HEK293 (cell line): ENCODE results near the gene CYB5R4.

Source experiments
- BCL6B ChIP-seq: fragments of 450-650 bp; formaldehyde crosslinking; IDR thresholded peaks from 2 replicates; pipeline ENCODE4 v1.5.1; 2017; ENCODE audit warnings: missing biosample characterization, missing genetic modification characterization
- HOXA7 ChIP-seq: sonication (generic); formaldehyde crosslinking; IDR thresholded peaks from 2 replicates; pipeline ENCODE4 v1.8.1; 2022; ENCODE audit warnings: missing genetic modification reagents, borderline replicate concordance
- MZF1 ChIP-seq: fragments of 450-650 bp; formaldehyde crosslinking; IDR thresholded peaks from 2 replicates; pipeline ENCODE4 v1.5.1; 2017; ENCODE audit warnings: missing biosample characterization, missing genetic modification characterization, borderline replicate concordance
- OVOL3 ChIP-seq: fragments of 450-650 bp; formaldehyde crosslinking; IDR thresholded peaks from 2 replicates; pipeline ENCODE4 v1.5.1; 2016; ENCODE audit warnings: missing biosample characterization, missing genetic modification characterization
- SALL2 ChIP-seq: fragments of 450-650 bp; formaldehyde crosslinking; IDR thresholded peaks from 2 replicates; pipeline ENCODE4 v1.5.0; 2017; ENCODE audit warnings: missing biosample characterization, mild to moderate bottlenecking, missing genetic modification characterization, borderline replicate concordance
- ZBTB20 ChIP-seq: fragments of 450-650 bp; formaldehyde crosslinking; IDR thresholded peaks from 2 replicates; pipeline ENCODE4 v1.5.1; 2016; ENCODE audit warnings: missing biosample characterization, missing genetic modification characterization
- ZBTB49 ChIP-seq: fragments of 450-650 bp; formaldehyde crosslinking; IDR thresholded peaks from 2 replicates; pipeline ENCODE4 v1.5.1; 2016; ENCODE audit warnings: missing biosample characterization, missing genetic modification characterization, low read depth
- ZBTB6 ChIP-seq: fragments of 450-650 bp; formaldehyde crosslinking; IDR thresholded peaks from 2 replicates; pipeline ENCODE4 v1.5.1; 2017; ENCODE audit warnings: missing biosample characterization, missing genetic modification characterization
- ZEB2 ChIP-seq: fragments of 450-650 bp; formaldehyde crosslinking; IDR thresholded peaks from 2 replicates; pipeline ENCODE4 v1.5.1; 2016; ENCODE audit warnings: missing biosample characterization, missing genetic modification characterization
- ZNF133 ChIP-seq: fragments of 450-650 bp; formaldehyde crosslinking; IDR thresholded peaks from 2 replicates; pipeline ENCODE4 v1.5.1; 2016; ENCODE audit warnings: missing biosample characterization, missing genetic modification characterization
- ZNF248 ChIP-seq: fragments of 450-650 bp; formaldehyde crosslinking; IDR thresholded peaks from 2 replicates; pipeline ENCODE4 v1.5.1; 2017; ENCODE audit warnings: missing biosample characterization, missing genetic modification characterization
- ZNF350 ChIP-seq: fragments of 450-650 bp; formaldehyde crosslinking; IDR thresholded peaks from 2 replicates; pipeline ENCODE4 v1.5.0; 2017; ENCODE audit warnings: missing biosample characterization, mild to moderate bottlenecking, missing genetic modification characterization
- ZNF354C ChIP-seq: fragments of 450-650 bp; formaldehyde crosslinking; IDR thresholded peaks from 2 replicates; pipeline ENCODE4 v1.5.1; 2016; ENCODE audit warnings: missing biosample characterization, missing genetic modification characterization, low read depth, borderline replicate concordance
- ZNF366 ChIP-seq: fragments of 450-650 bp; formaldehyde crosslinking; conservative IDR thresholded peaks from 2 replicates; pipeline ENCODE4 v1.5.1; 2016; ENCODE audit warnings: missing biosample characterization, missing genetic modification characterization
- ZNF391 ChIP-seq: fragments of 450-650 bp; formaldehyde crosslinking; IDR thresholded peaks from 2 replicates; pipeline ENCODE4 v1.5.1; 2016; ENCODE audit warnings: low read depth, missing biosample characterization, missing genetic modification characterization, borderline replicate concordance
- ZNF398 ChIP-seq: fragments of 450-650 bp; formaldehyde crosslinking; IDR thresholded peaks from 2 replicates; pipeline ENCODE4 v1.5.1; 2017; ENCODE audit warnings: missing biosample characterization, missing genetic modification characterization
- ZNF510 ChIP-seq: fragments of 450-650 bp; formaldehyde crosslinking; IDR thresholded peaks from 2 replicates; pipeline ENCODE4 v1.5.1; 2018; ENCODE audit warnings: mild to moderate bottlenecking, missing genetic modification characterization, missing biosample characterization; ENCODE audit not compliant: insufficient replicate concordance
- ZNF518A ChIP-seq: fragments of 450-650 bp; formaldehyde crosslinking; conservative IDR thresholded peaks from 2 replicates; pipeline ENCODE4 v1.5.1; 2016; ENCODE audit warnings: low read depth, missing biosample characterization, missing genetic modification characterization
- ZNF600 ChIP-seq: fragments of 450-650 bp; formaldehyde crosslinking; IDR thresholded peaks from 2 replicates; pipeline ENCODE4 v1.5.1; 2016; ENCODE audit warnings: missing biosample characterization, missing genetic modification characterization
- ZNF639 ChIP-seq: fragments of 450-650 bp; formaldehyde crosslinking; IDR thresholded peaks from 2 replicates; pipeline ENCODE4 v1.5.1; 2016; ENCODE audit warnings: missing biosample characterization, missing genetic modification characterization
- ZNF654 ChIP-seq: fragments of 450-650 bp; formaldehyde crosslinking; IDR thresholded peaks from 2 replicates; pipeline ENCODE4 v1.5.1; 2016; ENCODE audit warnings: low read depth, missing biosample characterization, missing genetic modification characterization
- ZNF660 ChIP-seq: fragments of 450-650 bp; IDR thresholded peaks from 2 replicates; pipeline ENCODE4 v1.5.1; 2018; ENCODE audit warnings: missing biosample characterization, mild to moderate bottlenecking, missing genetic modification characterization
- ZNF747 ChIP-seq: fragments of 450-650 bp; formaldehyde crosslinking; IDR thresholded peaks from 2 replicates; pipeline ENCODE4 v1.5.1; 2016; ENCODE audit warnings: missing biosample characterization, missing genetic modification characterization
- ZNF777 ChIP-seq: fragments of 450-650 bp; formaldehyde crosslinking; IDR thresholded peaks from 2 replicates; pipeline ENCODE4 v1.5.1; 2017; ENCODE audit warnings: missing biosample characterization, missing genetic modification characterization, borderline replicate concordance
- ZNF791 ChIP-seq: fragments of 450-650 bp; formaldehyde crosslinking; IDR thresholded peaks from 2 replicates; pipeline ENCODE4 v1.5.1; 2016; ENCODE audit warnings: missing biosample characterization, missing genetic modification characterization
- ZSCAN30 ChIP-seq: fragments of 450-650 bp; IDR thresholded peaks from 2 replicates; pipeline ENCODE4 v1.5.1; 2018; ENCODE audit warnings: missing biosample characterization, mild to moderate bottlenecking, missing genetic modification characterization, moderate library complexity

CYB5R4 gene

GRCh38 chr6:83815631-83816272 lies 43.7 kb upstream of the CYB5R4 start (continued):
- peak; percentile 83 for TF ChIP-seq ZEB2
- TF ChIP-seq ZNF354C: no peak
- TF ChIP-seq ZNF398 (tag by site-specific recombination): peak; percentile 30
- TF ChIP-seq ZNF777 (tag by site-specific recombination): no peak
- no peak for TF ChIP-seq ZNF510 (tag by site-specific recombination)
- TF ChIP-seq ZNF660: peak; percentile 35; the same call in 1 of the 2 replicates
- TF ChIP-seq ZNF133 (tag by site-specific recombination): no peak
- peak; percentile 64; the same call in 1 of the 2 replicates for TF ChIP-seq ZNF391 (tag by site-specific recombination)
- TF ChIP-seq ZNF791: no peak
- peak; percentile 43; the same call in 1 of the 2 replicates for TF ChIP-seq BCL6B (tag by site-specific recombination)
- TF ChIP-seq ZNF248 (tag by site-specific recombination): no peak
- peak; percentile 19; the same call in 1 of the 2 replicates for TF ChIP-seq OVOL3 (tag by site-specific recombination)
- TF ChIP-seq ZNF747 (tag by site-specific recombination): no peak
- no peak for TF ChIP-seq ZBTB6 (tag by site-specific recombination)
- peak; percentile 32; the same call in 1 of the 2 replicates for TF ChIP-seq ZNF350 (tag by site-specific recombination)
- TF ChIP-seq ZBTB20 (tag by site-specific recombination): no peak
- peak; percentile 66 for TF ChIP-seq ZNF639 (tag by site-specific recombination)
- no peak for TF ChIP-seq SALL2
- TF ChIP-seq ZNF654 (tag by site-specific recombination): 0 out of 2 replicates have a peak, but pooled peaks have one; percentile 14
- no peak for TF ChIP-seq HOXA7
- no peak for TF ChIP-seq ZBTB49 (tag by site-specific recombination)
- TF ChIP-seq ZNF600: peak; percentile 34; the same call in 1 of the 2 replicates
- TF ChIP-seq ZSCAN30 (tag by site-specific recombination): no peak
- TF ChIP-seq ZNF518A (tag by site-specific recombination): peak; percentile 54; the same call in 1 of the 2 replicates
- peak; percentile 86 for TF ChIP-seq ZNF366 (tag by site-specific recombination)
- no peak for TF ChIP-seq MZF1 (tag by site-specific recombination)
